GM10248 (cell line): ENCODE measurements around the gene BRI3.

Experiments used
- CTCF ChIA-PET: fragments of 300-600 bp; sonication (Branson Sonifier 250); formaldehyde crosslinking; extraction: SDS; loops from one replicate; lab custom pipeline; 2021; ENCODE audit warnings: antibody characterized with exemption; lab: Yijun Ruan, JAX
- POLR2A ChIA-PET: fragments of 350-650 bp; sonication (Branson Sonifier 250); formaldehyde crosslinking; extraction: SDS; loops from one replicate; lab custom pipeline; 2020; ENCODE audit warnings: antibody characterized with exemption; lab: Yijun Ruan, JAX
- DNase-seq: peaks from one replicate; pipeline ENCODE4 v3.0.0; 2012; ENCODE audit errors: extremely low spot score
- CTCF ChIP-seq: IDR thresholded peaks from 2 replicates; pipeline ENCODE4 v1.5.1; 2012; ENCODE audit warnings: mild to moderate bottlenecking, low read depth; ENCODE audit errors: extremely low read depth, missing control alignments, control extremely low read depth

BRI3 gene

GRCh38 chr7:98341106-98341505, 59.6 kb downstream of the BRI3 start:
- no peak for DNase-seq
- TF ChIP-seq CTCF: no peak
- ChIA-PET POLR2A (interaction anchor here (0.6 kb wide), 1 partner anchor 290 kb away, joined by 5 read pairs; no protein-coding TSS in a partner anchor), CTCF (interaction anchor here (0.8 to 1.3 kb wide), 3 partner anchors 12 to 61 kb away, joined by 3 to 4 read pairs (median 3); no protein-coding TSS in a partner anchor)
